WTC11 (cell line): ENCODE data around the gene BCL7C. TPM values are rescaled to one million over a fixed set of nuclear protein-coding genes. Genes with fewer than 3 reads are reported as not detected.

ENCODE experiments used
- ATAC-seq: fragments of 200-7000 bp; cut with Tn5 transposase; 2 replicates; pipeline ENCODE4 v1.10.0; 2021; ENCODE audit warnings: mild to moderate bottlenecking, moderate library complexity
- CTCF ChIA-PET: fragments of 300-600 bp; sonication (Branson Sonifier 250); formaldehyde crosslinking; loops from one replicate; lab custom pipeline; 2021; ENCODE audit warnings: antibody characterized with exemption; lab: Charles Lee
- POLR2A ChIA-PET: fragments of 350-600 bp; sonication (Branson Sonifier 250); formaldehyde crosslinking; loops from one replicate; lab custom pipeline; 2021; ENCODE audit warnings: antibody characterized with exemption; lab: Charles Lee
- DNase-seq: peaks from one replicate; pipeline ENCODE4 v3.0.0; 2021; ENCODE audit warnings: low spot score
- H3K27ac Mint-ChIP-seq: 2 replicates; pipeline ENCODE4 v1.8.0; 2021; ENCODE audit warnings: mixed read lengths
- H3K27me3 Mint-ChIP-seq: 2 replicates; pipeline ENCODE4 v1.8.0; 2021; ENCODE audit warnings: low read depth, mild to moderate bottlenecking, moderate library complexity, mixed read lengths
- H3K36me3 Mint-ChIP-seq: 2 replicates; pipeline ENCODE4 v1.8.0; 2021; ENCODE audit warnings: mixed read lengths
- H3K4me1 Mint-ChIP-seq: 2 replicates; pipeline ENCODE4 v1.8.0; 2022; ENCODE audit warnings: mixed read lengths
- H3K4me3 Mint-ChIP-seq: 2 replicates; pipeline ENCODE4 v1.8.0; 2021; ENCODE audit warnings: mild to moderate bottlenecking, moderate library complexity, mixed read lengths
- H3K9me3 Mint-ChIP-seq: 2 replicates; pipeline ENCODE4 v1.8.0; 2021; ENCODE audit warnings: mixed read lengths
- AR ChIP-seq: fragments of 250-450 bp; sonication (Bioruptor Pico); IDR thresholded peaks from 2 replicates; pipeline ENCODE4 v1.9.0; 2021; ENCODE audit warnings: mild to moderate bottlenecking
- ARID4B ChIP-seq: sonication (generic); formaldehyde crosslinking; IDR thresholded peaks from 2 replicates; pipeline ENCODE4 v1.8.0; 2023; ENCODE audit warnings: missing genetic modification reagents, mild to moderate bottlenecking, borderline replicate concordance
- ETV6 ChIP-seq: sonication (generic); formaldehyde crosslinking; IDR thresholded peaks from 2 replicates; pipeline ENCODE4 v1.8.1; 2022; ENCODE audit warnings: mild to moderate bottlenecking, missing genetic modification reagents
- FOXP1 ChIP-seq: sonication (generic); formaldehyde crosslinking; IDR thresholded peaks from 2 replicates; pipeline ENCODE4 v1.8.0; 2022; ENCODE audit warnings: missing genetic modification reagents, mild to moderate bottlenecking, moderate library complexity, borderline replicate concordance
- GABPB1 ChIP-seq: sonication (generic); formaldehyde crosslinking; IDR thresholded peaks from 2 replicates; pipeline ENCODE4 v1.8.1; 2023; ENCODE audit warnings: mild to moderate bottlenecking, missing genetic modification reagents
- PRDM15 ChIP-seq: sonication (generic); formaldehyde crosslinking; IDR thresholded peaks from 2 replicates; pipeline ENCODE4 v1.8.0; 2022; ENCODE audit warnings: missing genetic modification reagents
- PRRX2 ChIP-seq: fragments of 250-450 bp; sonication (Bioruptor Pico); IDR thresholded peaks from 2 replicates; pipeline ENCODE4 v1.8.0; 2021; ENCODE audit warnings: mild to moderate bottlenecking
- SP1 ChIP-seq: sonication (generic); formaldehyde crosslinking; conservative IDR thresholded peaks from 2 replicates; pipeline ENCODE4 v1.8.1; 2022; ENCODE audit warnings: missing genetic modification reagents
- STAT6 ChIP-seq: sonication (generic); formaldehyde crosslinking; conservative IDR thresholded peaks from 2 replicates; pipeline ENCODE4 v1.8.1; 2023; ENCODE audit warnings: mild to moderate bottlenecking, low read depth, missing genetic modification reagents, moderate library complexity
- TEAD4 ChIP-seq: sonication (generic); formaldehyde crosslinking; IDR thresholded peaks from 2 replicates; pipeline ENCODE4 v1.8.0; 2022; ENCODE audit warnings: mild to moderate bottlenecking, missing genetic modification reagents
- ZNF121 ChIP-seq: sonication (generic); formaldehyde crosslinking; IDR thresholded peaks from 2 replicates; pipeline ENCODE4 v1.8.0; 2023; ENCODE audit warnings: missing genetic modification reagents
- ZNF232 ChIP-seq: sonication (generic); formaldehyde crosslinking; IDR thresholded peaks from 2 replicates; pipeline ENCODE4 v1.8.0; 2022; ENCODE audit warnings: mild to moderate bottlenecking, missing genetic modification reagents
- ZNF263 ChIP-seq: sonication (generic); formaldehyde crosslinking; IDR thresholded peaks from 2 replicates; pipeline ENCODE4 v1.8.1; 2022; ENCODE audit warnings: low read depth, mild to moderate bottlenecking, moderate library complexity, missing genetic modification reagents
- total RNA-seq: library from RNA; stranded (reverse); gene quantifications from 3 replicates; pipeline ENCODE4 v1.2.3, GENCODE V29; 2021

BCL7C gene
- total RNA-seq, 1 experiment from 2014 or later, result 18.3 TPM

GRCh38 chr16:30841332-30841731 is 52.5 kb downstream of the BCL7C start:
- Mint-ChIP-seq H3K27ac (no peak overlapping the region), H3K4me1 (peaks cover 4% of the 10 kb centered on the region), H3K27me3 (peaks cover 25% of the 10 kb centered on the region), H3K36me3 (peaks cover 8% of the 10 kb centered on the region), H3K4me3 (no peak overlapping the region), H3K9me3 (peaks cover 19% of the 10 kb centered on the region)
- POLR2A ChIA-PET, result no interaction called here
- no peak for ATAC-seq
- CTCF ChIA-PET, result interaction anchor here (0.6 kb wide), 1 partner anchor 28 kb away, joined by 3 read pairs; no protein-coding TSS in a partner anchor
- DNase-seq, result no peak
- no peak for TF ChIP-seq ZNF232 (CRISPR knock-in tag)
- no peak for TF ChIP-seq PRDM15
- no peak for TF ChIP-seq ETV6 (CRISPR knock-in tag)
- no peak for TF ChIP-seq AR (CRISPR knock-in tag)
- TF ChIP-seq STAT6 (CRISPR knock-in tag), result no peak
- TF ChIP-seq GABPB1 (CRISPR knock-in tag), result no peak
- TF ChIP-seq SP1, result no peak
- TF ChIP-seq PRRX2, result no peak
- TF ChIP-seq ZNF121, result no peak
- TF ChIP-seq TEAD4, result no peak
- no peak for TF ChIP-seq ARID4B
- no peak for TF ChIP-seq ZNF263 (CRISPR knock-in tag)
- no peak for TF ChIP-seq FOXP1 (CRISPR knock-in tag)
